Neural progenitor cell (in vitro differentiated cells): ENCODE data around the gene MAML3. TPM values are rescaled to one million over a fixed set of nuclear protein-coding genes. Genes with fewer than 3 reads are reported as not detected.

Experiments
- DNase-seq: peaks from one replicate; pipeline ENCODE4 v3.0.0-alpha.2; 2016; ENCODE audit warnings: low spot score
- H2AFZ ChIP-seq: fragments of 200-600 bp; sonication (generic); replicated peaks from 2 replicates; pipeline ENCODE4 v1.6.1; 2016; ENCODE audit warnings: antibody characterized with exemption
- H3F3A ChIP-seq: fragments of 200-600 bp; sonication (generic); 2 replicates; pipeline ENCODE4 v1.6.1; 2016; ENCODE audit warnings: antibody characterized with exemption, low read depth
- H3K27ac ChIP-seq: fragments of 200-600 bp; sonication (generic); 2 replicates; pipeline ENCODE4 v1.5.1; 2016; ENCODE audit warnings: mild to moderate bottlenecking
- H3K27me3 ChIP-seq: fragments of 200-600 bp; sonication (generic); 2 replicates; pipeline ENCODE4 v1.6.1; 2016; ENCODE audit warnings: mild to moderate bottlenecking, moderate library complexity
- H3K36me3 ChIP-seq: fragments of 200-600 bp; sonication (generic); 2 replicates; pipeline ENCODE4 v1.5.1; 2016
- H3K4me1 ChIP-seq: fragments of 200-600 bp; sonication (generic); 2 replicates; pipeline ENCODE4 v1.6.1; 2016; ENCODE audit warnings: mixed run types
- H3K4me2 ChIP-seq: fragments of 200-600 bp; sonication (generic); 2 replicates; pipeline ENCODE4 v1.6.1; 2016
- H3K4me3 ChIP-seq: fragments of 200-600 bp; sonication (generic); 2 replicates; pipeline ENCODE4 v1.5.1; 2016
- H3K79me2 ChIP-seq: fragments of 200-600 bp; sonication (generic); 2 replicates; pipeline ENCODE4 v1.6.1; 2016; ENCODE audit warnings: low read depth
- H3K9ac ChIP-seq: fragments of 200-600 bp; sonication (generic); 2 replicates; pipeline ENCODE4 v1.6.1; 2016
- H3K9me3 ChIP-seq: fragments of 200-600 bp; sonication (generic); 2 replicates; pipeline ENCODE4 v1.5.1; 2016; ENCODE audit warnings: low read depth
- H4K20me1 ChIP-seq: fragments of 200-600 bp; sonication (generic); 2 replicates; pipeline ENCODE4 v1.6.1; 2016; ENCODE audit warnings: low read depth
- H3K27ac Mint-ChIP-seq: 3 replicates; pipeline ENCODE4 v1.8.0; 2021; ENCODE audit warnings: mixed read lengths
- H3K27me3 Mint-ChIP-seq: 2 replicates; pipeline ENCODE4 v1.8.0; 2022; ENCODE audit warnings: low read depth, mild to moderate bottlenecking, inconsistent platforms, moderate library complexity, mixed read lengths; ENCODE audit not compliant: insufficient read depth
- H3K36me3 Mint-ChIP-seq: 3 replicates; pipeline ENCODE4 v1.8.0; 2021; ENCODE audit warnings: mixed read lengths
- H3K4me1 Mint-ChIP-seq: 3 replicates; pipeline ENCODE4 v1.8.0; 2021; ENCODE audit warnings: mixed read lengths
- H3K4me3 Mint-ChIP-seq: 3 replicates; pipeline ENCODE4 v1.8.0; 2021; ENCODE audit warnings: mild to moderate bottlenecking, moderate library complexity, mixed read lengths
- H3K9me3 Mint-ChIP-seq: 3 replicates; pipeline ENCODE4 v1.8.0; 2020; ENCODE audit warnings: mixed read lengths
- CTCF ChIP-seq: fragments of 200-600 bp; sonication (generic); IDR thresholded peaks from 2 replicates; pipeline ENCODE4 v1.5.1; 2017; ENCODE audit warnings: antibody characterized with exemption, mild to moderate bottlenecking
- EZH2 ChIP-seq: fragments of 200-600 bp; sonication (generic); IDR thresholded peaks from 2 replicates; pipeline ENCODE4 v1.6.1; 2017; ENCODE audit warnings: antibody characterized with exemption, mild to moderate bottlenecking, moderate library complexity
- EZH2phosphoT487 ChIP-seq: fragments of 200-600 bp; sonication (generic); IDR thresholded peaks from 2 replicates; pipeline ENCODE4 v1.6.1; 2017; ENCODE audit warnings: antibody characterized with exemption
- total RNA-seq: library from RNA; depleted of rRNA; stranded (reverse); fragments of >200 nt; gene quantifications from 2 replicates; pipeline ENCODE4 v1.2.3, GENCODE V29; 2015; ENCODE audit warnings: low replicate concordance

Gene MAML3
- total RNA-seq, 1 donor from 2014 or later, result 14.4 TPM

- Mint-ChIP-seq H3K27me3 (no peaks in the 10 kb centered on the region), H3K9me3 (no peaks in the 10 kb centered on the region), H3K36me3 (peaks cover 2% of the 10 kb centered on the region), H3K4me1 (peaks cover 11% of the 10 kb centered on the region), H3K4me3 (no peak overlapping the region), H3K27ac (no peak overlapping the region)
- no peak overlapping the region for H3K4me2 ChIP-seq
- peaks cover 29% of the 10 kb centered on the region for H3K4me1 ChIP-seq
- no peak overlapping the region for H3K27ac ChIP-seq
- DNase-seq, result no peak
- no peaks in the 10 kb centered on the region for H3K9me3 ChIP-seq
- H4K20me1 ChIP-seq, result no peaks in the 10 kb centered on the region
- peaks cover 6% of the 10 kb centered on the region for H3F3A ChIP-seq
- H3K4me3 ChIP-seq, result no peak overlapping the region
- H2AFZ ChIP-seq, result no peak overlapping the region
- H3K79me2 ChIP-seq, result no peaks in the 10 kb centered on the region
- H3K9ac ChIP-seq, result no peak overlapping the region
- no peaks in the 10 kb centered on the region for H3K27me3 ChIP-seq
- no peaks in the 10 kb centered on the region for H3K36me3 ChIP-seq
- no peak for TF ChIP-seq EZH2phosphoT487
- no peak for TF ChIP-seq EZH2
- TF ChIP-seq CTCF, result no peak
Measured at GRCh38 chr4:139938414-139938813, 215.6 kb downstream of the MAML3 start.

- Histone ChIP-seq H3K4me2 (no peak overlapping the region), H4K20me1 (no peaks in the 10 kb centered on the region), H3K36me3 (no peaks in the 10 kb centered on the region), H3K27me3 (no peaks in the 10 kb centered on the region), H3K9me3 (no peaks in the 10 kb centered on the region), H2AFZ (no peak overlapping the region), H3K79me2 (no peaks in the 10 kb centered on the region), H3K4me3 (no peak overlapping the region), H3K27ac (no peak overlapping the region), H3K4me1 (peaks cover 19% of the 10 kb centered on the region), H3F3A (peaks cover 6% of the 10 kb centered on the region), H3K9ac (no peak overlapping the region)
- Mint-ChIP-seq H3K9me3 (no peaks in the 10 kb centered on the region), H3K27me3 (no peaks in the 10 kb centered on the region), H3K36me3 (peaks cover 2% of the 10 kb centered on the region), H3K4me1 (peaks cover 5% of the 10 kb centered on the region), H3K27ac (no peak overlapping the region), H3K4me3 (no peak overlapping the region)
- no peak for TF ChIP-seq CTCF
- no peak for TF ChIP-seq EZH2phosphoT487
- TF ChIP-seq EZH2, result no peak
- no peak for DNase-seq
Measured at GRCh38 chr4:139935911-139936310, 218.1 kb downstream of the MAML3 start.

- Mint-ChIP-seq H3K9me3 (no peaks in the 10 kb centered on the region), H3K27ac (no peak overlapping the region), H3K27me3 (no peaks in the 10 kb centered on the region), H3K4me1 (peaks cover 5% of the 10 kb centered on the region), H3K36me3 (no peaks in the 10 kb centered on the region), H3K4me3 (no peak overlapping the region)
- Histone ChIP-seq H3K27me3 (no peaks in the 10 kb centered on the region), H2AFZ (no peak overlapping the region), H3F3A (peaks cover 6% of the 10 kb centered on the region), H3K4me2 (no peak overlapping the region), H3K9me3 (no peaks in the 10 kb centered on the region), H3K9ac (no peak overlapping the region), H4K20me1 (no peaks in the 10 kb centered on the region), H3K4me3 (no peak overlapping the region), H3K27ac (no peak overlapping the region), H3K36me3 (no peaks in the 10 kb centered on the region), H3K79me2 (no peaks in the 10 kb centered on the region), H3K4me1 (peaks cover 19% of the 10 kb centered on the region)
- no peak for DNase-seq
- TF ChIP-seq EZH2phosphoT487 (no peak), CTCF (no peak), EZH2 (no peak)
Measured at GRCh38 chr4:139934708-139935195, 219.2 kb downstream of the MAML3 start.
